Measurements from ENCODE around the gene CNN1.
"Not testable (repeated sequence)": the region's sequence is repeated elsewhere in the genome, so short reads cannot be mapped to it uniquely, and the experiment has no call there.

The CNN1 gene

DNA sequence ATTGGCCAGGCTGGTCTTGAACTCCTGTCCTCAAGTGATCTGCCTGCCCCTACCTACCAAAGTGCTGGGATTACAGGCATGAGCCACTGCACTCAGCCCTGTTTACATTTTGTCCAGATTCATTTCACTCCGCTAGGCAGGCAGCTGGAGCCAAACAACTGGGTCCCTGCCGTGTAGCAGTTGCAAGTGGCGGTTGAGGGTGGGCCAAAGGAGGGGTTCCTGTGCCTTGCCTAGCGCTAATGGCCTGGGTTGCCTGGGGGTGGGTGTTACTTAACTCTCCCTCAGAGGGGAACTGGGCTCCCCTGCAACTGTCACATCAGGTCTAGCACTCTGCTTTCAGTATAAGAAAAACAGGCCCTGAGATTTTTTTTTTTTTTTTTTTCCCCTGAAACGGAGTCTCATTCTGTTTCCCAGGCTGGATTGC, 31.4 kb downstream of the CNN1 start:
- DNase-seq = no peak

- not testable (repeated sequence) for DNase-seq
Measured at GRCh38 chr19:11573354-11573753, 34.7 kb downstream of the CNN1 start.

- not testable (repeated sequence) for DNase-seq
Measured at GRCh38 chr19:11573763-11574162, 35.1 kb downstream of the CNN1 start.

GRCh38 chr19:11574689-11575088, 36.0 kb downstream of the CNN1 start:
- DNase-seq = no peak

- DNase-seq = no peak
Measured at GRCh38 chr19:11576227-11576626, 37.6 kb downstream of the CNN1 start.

GRCh38 chr19:11577451-11578257, 39.0 kb downstream of the CNN1 start, which contains the start of gene ACP5:
Gene ACP5, minus strand, starts transcription at chr19:11577645. Its CDS starts 328 bp downstream, at chr19:11577317.
- no peak for DNase-seq

DNA sequence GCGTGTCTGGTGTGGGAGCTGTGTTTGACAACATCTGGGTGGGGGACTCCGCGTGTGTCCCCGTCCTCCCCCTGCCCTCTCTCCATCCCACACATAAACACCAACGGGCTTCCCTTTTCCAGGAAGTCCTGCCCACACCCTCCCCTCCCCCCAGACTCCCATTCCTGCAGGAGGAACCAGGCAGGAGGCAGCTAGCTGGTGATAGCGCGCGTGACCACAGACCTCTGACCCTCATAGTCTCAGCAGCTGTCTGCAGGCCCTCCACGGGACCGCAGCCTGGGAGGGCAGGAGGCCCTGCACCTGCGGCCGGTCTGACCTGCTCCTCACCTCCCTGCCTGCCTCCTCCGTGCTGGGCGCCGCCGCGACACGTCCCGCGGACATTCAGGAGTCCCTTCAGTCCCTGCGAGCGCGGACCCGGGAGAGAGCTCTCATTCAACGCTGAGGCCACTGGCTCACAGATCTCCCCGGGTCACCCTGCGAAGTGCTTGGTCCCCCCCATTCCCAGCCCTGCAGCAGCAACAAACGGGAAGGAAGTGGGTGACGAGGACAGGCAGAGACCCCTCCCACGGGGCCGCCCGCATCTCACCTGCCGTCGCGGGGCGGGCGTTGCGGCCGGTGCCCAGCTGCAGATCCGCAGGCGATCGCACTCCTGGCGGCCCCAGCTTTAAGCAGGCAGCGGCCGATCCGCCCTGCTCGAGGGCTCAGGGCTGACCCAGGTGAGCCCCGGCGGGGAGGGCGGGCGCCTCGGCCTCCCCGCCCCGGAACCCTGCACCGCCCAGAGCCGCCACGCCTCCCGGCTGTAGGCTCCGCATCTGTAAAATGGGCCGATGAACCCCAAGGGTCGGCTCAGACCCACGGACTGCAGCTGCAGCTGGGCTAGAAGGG, 39.8 kb downstream of the CNN1 start:
- DNase-seq = no peak

DNA sequence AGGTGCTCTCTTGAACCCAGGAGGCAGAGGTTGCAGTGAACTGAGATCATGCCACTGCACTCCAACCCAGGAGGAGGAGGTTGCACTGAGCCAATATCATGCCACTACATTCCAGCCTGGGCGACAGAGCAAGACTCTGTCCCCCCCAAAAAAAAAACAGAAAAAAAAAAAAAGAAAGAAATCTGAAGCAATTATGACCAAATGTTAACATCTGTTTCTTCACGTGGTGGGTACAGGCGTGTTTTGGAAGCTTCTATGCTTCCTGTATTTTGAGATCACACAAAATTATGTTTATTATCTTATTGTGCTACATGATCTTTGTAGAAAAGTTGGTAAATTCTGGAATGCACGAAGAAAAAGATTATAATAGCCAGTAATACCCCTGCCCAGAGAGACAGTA, 41.5 kb downstream of the CNN1 start:
- no peak for DNase-seq

- DNase-seq = no peak
Measured at GRCh38 chr19:11581740-11582139, 43.1 kb downstream of the CNN1 start.

GRCh38 chr19:11586331-11586730, 47.7 kb downstream of the CNN1 start:
- no peak for DNase-seq

DNA sequence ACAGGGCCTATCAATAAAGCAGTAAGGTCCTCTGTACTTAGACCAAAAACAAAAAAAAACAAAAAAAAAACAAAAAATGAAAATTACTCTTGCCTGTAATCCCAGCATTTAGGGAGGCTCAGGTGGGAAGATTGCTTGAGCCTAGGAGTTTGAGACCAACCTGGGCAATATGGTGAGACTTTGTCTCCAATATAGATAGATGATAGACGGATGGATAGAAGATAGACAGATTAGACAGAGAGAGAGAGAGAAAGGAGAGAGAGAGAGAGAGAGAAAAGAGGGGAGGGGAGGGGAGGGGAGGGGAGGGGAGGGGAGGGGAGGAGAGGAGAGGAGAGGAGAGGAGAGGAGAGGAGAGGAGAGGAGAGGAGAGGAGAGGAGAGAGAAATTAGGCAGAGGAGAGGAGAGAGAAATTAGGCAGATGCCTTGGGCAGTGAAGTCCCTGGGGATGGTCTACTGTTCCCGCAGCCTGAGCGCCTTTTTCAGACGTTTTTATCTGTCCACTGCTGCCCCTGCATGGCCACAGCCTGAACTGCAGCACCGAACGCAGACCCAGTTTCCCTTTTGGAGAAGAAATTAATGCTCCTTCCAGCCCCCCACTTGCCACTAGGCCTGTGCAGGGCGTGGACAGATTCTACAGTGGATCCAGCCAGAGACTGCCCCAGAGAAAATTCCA, 48.8 kb downstream of the CNN1 start:
- DNase-seq = peak; percentile 57

DNA sequence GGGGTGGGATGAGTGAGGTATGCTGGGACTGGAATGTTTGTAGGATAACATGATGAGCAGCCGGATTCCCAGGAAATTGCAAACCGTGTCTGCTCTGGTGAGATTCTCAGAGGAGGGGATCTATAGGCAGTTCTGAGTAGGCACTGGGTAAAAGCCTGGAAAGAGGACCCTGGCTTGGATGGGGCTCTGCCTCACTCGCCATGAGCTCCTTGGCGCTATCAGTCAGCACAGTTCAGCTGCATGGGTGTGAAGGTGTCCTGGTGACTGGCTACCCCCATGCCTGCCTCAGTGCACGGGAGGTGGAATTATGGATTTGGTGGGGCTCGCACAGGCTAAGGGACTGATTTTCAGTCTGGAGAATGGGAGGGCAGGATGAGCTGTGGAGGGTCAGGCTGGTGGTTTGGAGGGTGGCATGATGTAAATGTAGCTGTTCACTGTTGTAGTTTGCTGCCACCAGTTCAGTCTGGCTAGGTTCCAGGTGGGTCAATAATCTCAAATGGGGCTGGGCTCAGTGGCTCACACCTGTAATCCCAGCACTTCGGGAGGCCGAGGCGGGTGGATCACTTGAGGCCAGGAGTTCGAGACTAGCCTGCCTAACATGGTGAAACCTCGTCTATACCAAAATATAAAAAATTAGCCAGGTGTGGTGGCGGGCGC, 49.5 kb downstream of the CNN1 start:
- no peak for DNase-seq

GRCh38 chr19:11594084-11594483, 55.4 kb downstream of the CNN1 start:
- DNase-seq = no peak

- DNase-seq = no peak
Measured at GRCh38 chr19:11596156-11596555, 57.5 kb downstream of the CNN1 start.

DNA sequence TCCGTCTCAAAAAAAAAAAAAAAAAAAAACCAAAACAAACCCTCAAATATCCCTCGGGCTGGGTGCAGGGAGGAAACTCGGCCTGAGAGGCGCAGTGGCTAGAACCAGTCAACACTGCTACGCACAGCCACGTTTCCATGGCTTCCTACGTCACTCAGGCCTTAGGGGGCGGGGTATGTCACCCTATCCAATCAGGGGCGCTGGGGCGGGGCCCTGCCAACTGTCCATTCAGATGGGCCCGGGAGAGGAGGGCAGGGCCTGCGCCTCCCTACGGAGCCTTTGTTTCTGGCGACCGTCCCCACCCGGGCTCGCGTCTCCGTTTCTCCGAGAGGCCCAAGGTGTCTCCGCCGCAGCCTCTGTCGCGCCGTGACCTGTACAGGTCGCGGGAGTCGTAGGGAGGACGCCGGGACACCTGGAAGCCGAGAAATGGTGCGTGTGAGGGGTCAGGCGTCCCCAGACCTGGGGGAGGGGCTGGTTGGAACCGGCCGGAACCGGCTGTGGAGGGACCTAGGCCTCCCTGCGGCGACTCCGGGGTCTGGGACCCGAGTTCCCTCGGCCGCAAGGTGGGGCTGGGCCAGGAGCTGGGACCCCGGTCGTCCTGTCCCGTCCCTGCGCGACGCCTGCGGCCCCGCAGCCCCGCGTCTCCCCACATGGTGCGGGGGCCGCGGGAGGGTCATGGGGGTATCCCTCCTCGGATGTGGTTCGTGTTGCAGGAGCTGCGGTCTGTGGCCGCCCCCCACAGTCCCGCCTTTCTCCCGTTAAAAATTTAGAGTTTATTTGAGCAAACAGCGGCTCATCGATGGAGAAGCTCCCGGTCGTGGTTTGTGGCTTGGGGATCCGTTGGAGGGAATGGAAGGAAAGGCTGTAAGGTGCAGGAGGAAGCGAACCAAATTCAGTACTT, 58.8 kb downstream of the CNN1 start, which contains the start of gene ZNF627:
TSS of gene ZNF627 (plus strand) at position 282 of the 901 bp plus-strand sequence. CDS start at position 427, 145 bp downstream.
- DNase-seq = peak; percentile 88

DNA sequence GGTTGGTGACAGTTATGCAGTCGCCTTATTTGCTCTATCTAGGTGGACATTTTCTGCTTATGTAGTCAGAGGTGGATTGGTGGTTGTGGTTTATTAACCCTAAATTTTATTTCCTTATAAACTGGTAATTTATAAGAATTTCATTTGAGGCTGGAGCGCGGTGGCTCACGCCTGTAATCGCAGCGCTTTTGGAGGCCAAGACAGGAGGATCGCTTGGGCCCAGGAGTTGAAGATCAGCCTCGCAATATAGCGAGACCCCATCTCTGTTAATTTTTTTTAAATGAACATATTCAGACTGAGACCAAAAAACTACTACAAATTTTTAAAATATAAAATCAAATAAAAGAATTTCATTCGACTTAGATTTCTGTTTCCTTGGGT, 59.4 kb downstream of the CNN1 start:
- DNase-seq = no peak

GRCh38 chr19:11598746-11599145, 60.1 kb downstream of the CNN1 start:
- no peak for DNase-seq

DNA sequence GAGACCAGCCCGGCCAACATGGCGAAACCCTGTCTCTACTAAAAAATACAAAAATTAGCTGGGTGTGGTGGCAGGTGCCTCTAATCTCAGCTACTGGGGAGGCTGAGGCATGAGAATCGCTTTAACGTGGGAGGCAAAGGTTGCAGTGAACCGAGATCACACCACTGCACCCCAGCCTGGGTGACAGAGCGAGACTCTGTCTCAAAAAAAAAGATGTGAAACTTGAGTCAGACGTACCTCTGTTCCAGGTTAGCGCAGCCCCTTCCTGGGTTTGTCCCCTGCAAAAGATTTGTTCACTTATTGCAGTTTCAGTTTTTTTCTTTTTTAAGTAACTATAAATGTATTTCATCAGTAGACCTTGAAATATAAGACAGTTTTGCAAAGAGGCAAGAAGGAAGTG, 61.1 kb downstream of the CNN1 start:
- not testable (repeated sequence) for DNase-seq

Data from NCI-H1436 treated with DMSO at 0.1 percent for 48 hours (cell line).